ENCODE measurements around the gene HOXC10.

GRCh38 chr12:54039417-54040147 lies 54.6 kb downstream of the HOXC10 start:
- TF ChIP-seq CTCF (IDR thresholded peaks at IDR 0.05; ENCODE audit: insufficient read depth, low read length) (no peak), POLR2AphosphoS5 (IDR thresholded peaks at IDR 0.05; ENCODE audit: low read depth) (no peak), REST (IDR thresholded peaks at IDR 0.05; ENCODE audit: insufficient replicate concordance, low read depth) (no peak)
